HepG2 (cell line): Measurements from ENCODE around the gene NFIC. TPM values are rescaled to one million over a fixed set of nuclear protein-coding genes. Genes with fewer than 3 reads are reported as not detected.

Source experiments
- AGO1 ChIP-seq: fragments of 200-400 bp; formaldehyde crosslinking; IDR thresholded peaks from 2 replicates; pipeline ENCODE4 v1.6.1; 2017; ENCODE audit warnings: mild to moderate bottlenecking, low read depth, low read length, moderate library complexity; ENCODE audit not compliant: poor library complexity, severe bottlenecking
- HOXA5 ChIP-seq: sonication (generic); formaldehyde crosslinking; IDR thresholded peaks from 2 replicates; pipeline ENCODE4 v1.4.0; 2020; ENCODE audit warnings: missing genetic modification reagents
- JARID2 ChIP-seq: sonication (generic); formaldehyde crosslinking; IDR thresholded peaks from 2 replicates; pipeline ENCODE4 v1.8.1; 2023; ENCODE audit warnings: missing genetic modification reagents, inconsistent platforms; ENCODE audit not compliant: insufficient replicate concordance
- MED1 ChIP-seq: sonication (generic); formaldehyde crosslinking; IDR thresholded peaks from 2 replicates; pipeline ENCODE4 v1.4.0; 2020; ENCODE audit warnings: missing genetic modification reagents
- MXD4 ChIP-seq: IDR thresholded peaks from 2 replicates; pipeline ENCODE4 v1.6.1; 2016; ENCODE audit warnings: mild to moderate bottlenecking, missing biosample characterization, missing genetic modification reagents
- RERE ChIP-seq: IDR thresholded peaks from 2 replicates; pipeline ENCODE4 v1.6.1; 2016; ENCODE audit warnings: low read depth, missing genetic modification reagents, missing compliant biosample characterization
- TBX2 ChIP-seq: sonication (generic); formaldehyde crosslinking; IDR thresholded peaks from 2 replicates; pipeline ENCODE4 v1.5.0; 2020; ENCODE audit warnings: missing genetic modification reagents, mild to moderate bottlenecking, borderline replicate concordance
- TSC22D2 ChIP-seq: sonication (generic); formaldehyde crosslinking; IDR thresholded peaks from 2 replicates; pipeline ENCODE4 v1.5.1; 2020; ENCODE audit warnings: missing genetic modification reagents, mild to moderate bottlenecking, borderline replicate concordance
- YEATS2 ChIP-seq: sonication (generic); formaldehyde crosslinking; IDR thresholded peaks from 2 replicates; pipeline ENCODE4 v1.4.0; 2020; ENCODE audit warnings: missing genetic modification reagents, borderline replicate concordance
- ZNF207 ChIP-seq: fragments of 450-650 bp; IDR thresholded peaks from 2 replicates; pipeline ENCODE4 v1.6.1; 2016; ENCODE audit warnings: antibody characterized with exemption, borderline replicate concordance
- ZNF225 ChIP-seq: sonication (generic); formaldehyde crosslinking; IDR thresholded peaks from 2 replicates; pipeline ENCODE4 v1.4.0; 2020; ENCODE audit warnings: mild to moderate bottlenecking, missing genetic modification reagents
- ZNF292 ChIP-seq: sonication (generic); formaldehyde crosslinking; IDR thresholded peaks from 2 replicates; pipeline ENCODE4 v1.8.1; 2022; ENCODE audit warnings: mild to moderate bottlenecking, low read depth, missing genetic modification reagents, borderline replicate concordance
- ZNF724P ChIP-seq: sonication (generic); formaldehyde crosslinking; IDR thresholded peaks from 2 replicates; pipeline ENCODE4 v1.8.0; 2022; ENCODE audit warnings: missing genetic modification reagents, borderline replicate concordance
- polyA plus RNA-seq, 8 experiments: library from polyadenylated mRNA; depleted of rRNA in 3 of 8; stranded (reverse) in 7 of 8; unstranded in 1 of 8; fragments of >200 nt; fragmentation: Illumina TruSeq in 4 of 8; extraction: Trizol in 4 of 8; gene quantifications; 2 replicates each; pipeline versions ENCODE4 v1.2.1 to v1.2.3, GENCODE V29; 2011 to 2016; ENCODE audit warnings: low read depth in 4 of 8, missing spikeins in 1 of 8, mixed read lengths in 1 of 8; ENCODE audit not compliant: insufficient read depth in 1 of 8
- total RNA-seq, 5 experiments: library from RNA; depleted of rRNA; stranded (reverse); fragments of >200 nt; fragmentation: Illumina TruSeq; extraction: Trizol; gene quantifications; 2 replicates each; pipeline ENCODE4 v1.2.3, GENCODE V29; 2016; ENCODE audit warnings: low read depth in 1 of 5
- TF ChIP-seq, protein P1 (sequence below): sonication (generic); formaldehyde crosslinking; IDR thresholded peaks from 2 replicates; pipeline ENCODE4 v1.4.0; 2020; ENCODE audit warnings: missing genetic modification reagents

The NFIC gene
- total and polyA plus RNA-seq, 2 of the 13 experiments (the other 11 are each of a cell fraction or from before 2014, with no cell fraction given): 1.3 to 2.5 TPM

DNA sequence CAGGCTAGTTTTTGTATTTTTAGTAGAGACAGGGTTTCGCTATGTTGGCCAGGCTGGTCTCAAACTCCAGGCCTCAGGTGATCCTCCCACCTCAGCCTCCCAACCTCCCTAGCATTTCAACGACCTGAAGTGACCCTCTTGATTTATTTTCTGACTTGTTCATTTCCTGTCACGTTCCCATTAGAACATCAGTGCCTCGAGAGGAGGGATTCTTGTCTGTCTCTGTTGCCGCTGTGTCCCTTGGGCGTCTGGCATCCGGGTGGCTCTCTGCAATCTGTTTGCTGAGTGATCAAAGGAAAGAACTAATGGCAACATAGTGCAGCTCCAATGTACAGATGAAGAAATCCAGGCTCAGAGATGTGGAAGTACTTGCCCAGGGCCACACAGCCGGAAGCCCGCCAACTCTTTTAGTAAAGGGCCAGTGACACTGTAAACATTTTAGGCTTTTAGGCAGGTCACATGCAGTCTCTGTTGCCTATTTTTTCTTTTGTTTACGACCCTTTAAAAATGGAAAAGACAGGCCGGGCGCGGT lies 47.5 kb downstream of the NFIC start (continued):
- 0 out of 2 replicates have a peak, but pooled peaks have one; percentile 67 for TF ChIP-seq RERE
- no peak for TF ChIP-seq MXD4 (CRISPR knock-in tag)
- TF ChIP-seq ZNF292 (CRISPR knock-in tag): peak; percentile 91
- peak; percentile 95 for TF ChIP-seq MED1
- TF ChIP-seq, protein P1, sequence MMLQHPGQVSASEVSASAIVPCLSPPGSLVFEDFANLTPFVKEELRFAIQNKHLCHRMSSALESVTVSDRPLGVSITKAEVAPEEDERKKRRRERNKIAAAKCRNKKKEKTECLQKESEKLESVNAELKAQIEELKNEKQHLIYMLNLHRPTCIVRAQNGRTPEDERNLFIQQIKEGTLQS: peak; percentile 51
- no peak for TF ChIP-seq YEATS2 (CRISPR knock-in tag)
- peak; percentile 93 for TF ChIP-seq TBX2 (CRISPR knock-in tag)
- TF ChIP-seq ZNF724P (CRISPR knock-in tag): no peak
- TF ChIP-seq ZNF225 (CRISPR knock-in tag): no peak
- no peak for TF ChIP-seq TSC22D2 (CRISPR knock-in tag)
- TF ChIP-seq HOXA5: no peak
- no peak for TF ChIP-seq ZNF207
- TF ChIP-seq AGO1: no peak
- no peak for TF ChIP-seq JARID2 (CRISPR knock-in tag)
